Hepatocyte (in vitro differentiated cells): ENCODE measurements around the gene PAGE2.

Experiments used
- EZH2 ChIP-seq: fragments of 200-600 bp; sonication (generic); IDR thresholded peaks from 2 replicates; pipeline ENCODE4 v1.6.1; 2016; ENCODE audit warnings: antibody characterized with exemption, mild to moderate bottlenecking, borderline replicate concordance
- EZH2phosphoT487 ChIP-seq: fragments of 200-600 bp; sonication (generic); IDR thresholded peaks from one replicate; pipeline ENCODE4 v1.6.1; 2018; ENCODE audit warnings: antibody characterized with exemption, mild to moderate bottlenecking, low read depth, moderate library complexity; ENCODE audit not compliant: unreplicated experiment, severe bottlenecking
- TF ChIP-seq, protein P1 (sequence below): fragments of 200-600 bp; sonication (generic); IDR thresholded peaks from 2 replicates; pipeline ENCODE4 v1.5.1; 2016; ENCODE audit warnings: antibody characterized with exemption, mild to moderate bottlenecking; ENCODE audit not compliant: poor library complexity

DNA sequence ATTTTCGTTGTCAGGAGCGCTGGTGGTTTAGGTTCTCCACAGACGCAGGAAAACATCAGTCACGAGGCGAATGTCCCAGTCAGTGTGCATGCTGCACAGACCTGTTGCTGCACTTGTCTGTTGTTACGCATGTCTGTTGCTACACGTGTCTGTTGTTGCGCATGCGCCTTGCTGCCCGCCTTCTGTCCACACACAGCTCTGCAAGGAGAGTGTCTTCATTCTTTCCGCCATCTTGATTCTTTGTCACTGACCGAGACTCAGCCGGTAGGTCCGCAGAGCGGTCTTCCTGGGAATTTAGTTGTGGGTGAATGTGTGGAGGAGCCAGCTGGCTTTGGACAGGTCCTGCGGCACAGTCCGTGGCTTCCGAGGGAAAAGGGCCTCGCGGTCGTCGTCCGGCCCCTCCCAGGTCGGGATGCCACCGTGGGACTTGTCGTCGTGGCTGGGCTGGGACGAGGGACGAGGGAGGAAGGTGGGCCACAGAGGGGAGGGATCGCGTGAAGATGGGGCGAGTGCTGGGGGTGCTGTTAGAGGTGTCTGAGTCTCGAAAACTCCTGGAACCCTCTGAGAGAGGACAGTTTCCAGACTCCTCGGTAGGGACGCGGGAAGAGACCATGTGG lies 13.9 kb upstream of the PAGE2 start, which contains the start of gene PAGE2B:
- TF ChIP-seq, protein P1, sequence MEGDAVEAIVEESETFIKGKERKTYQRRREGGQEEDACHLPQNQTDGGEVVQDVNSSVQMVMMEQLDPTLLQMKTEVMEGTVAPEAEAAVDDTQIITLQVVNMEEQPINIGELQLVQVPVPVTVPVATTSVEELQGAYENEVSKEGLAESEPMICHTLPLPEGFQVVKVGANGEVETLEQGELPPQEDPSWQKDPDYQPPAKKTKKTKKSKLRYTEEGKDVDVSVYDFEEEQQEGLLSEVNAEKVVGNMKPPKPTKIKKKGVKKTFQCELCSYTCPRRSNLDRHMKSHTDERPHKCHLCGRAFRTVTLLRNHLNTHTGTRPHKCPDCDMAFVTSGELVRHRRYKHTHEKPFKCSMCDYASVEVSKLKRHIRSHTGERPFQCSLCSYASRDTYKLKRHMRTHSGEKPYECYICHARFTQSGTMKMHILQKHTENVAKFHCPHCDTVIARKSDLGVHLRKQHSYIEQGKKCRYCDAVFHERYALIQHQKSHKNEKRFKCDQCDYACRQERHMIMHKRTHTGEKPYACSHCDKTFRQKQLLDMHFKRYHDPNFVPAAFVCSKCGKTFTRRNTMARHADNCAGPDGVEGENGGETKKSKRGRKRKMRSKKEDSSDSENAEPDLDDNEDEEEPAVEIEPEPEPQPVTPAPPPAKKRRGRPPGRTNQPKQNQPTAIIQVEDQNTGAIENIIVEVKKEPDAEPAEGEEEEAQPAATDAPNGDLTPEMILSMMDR: no peak
- no peak for TF ChIP-seq EZH2
- no peak for TF ChIP-seq EZH2phosphoT487
